Panc1 (cell line): ENCODE results near the gene OSBPL10. TPM values are rescaled to one million over a fixed set of nuclear protein-coding genes. Genes with fewer than 3 reads are reported as not detected.

Experiments
- ATAC-seq: fragments of 200-7000 bp; cut with Tn5 transposase; 2 replicates; pipeline ENCODE4 v1.9.1; 2020; ENCODE audit warnings: mild to moderate bottlenecking, moderate library complexity
- BruUV-seq: library from RNA; stranded (reverse); fragments of 400-500 nt; replicated peaks from 2 replicates; lab custom pipeline; 2021; lab: Mats Ljungman, UMichigan
- CTCF ChIA-PET: fragments of 300-600 bp; sonication (Branson Sonifier 250); formaldehyde crosslinking; loops from one replicate; lab custom pipeline; 2022; ENCODE audit warnings: antibody characterized with exemption; lab: Charles Lee
- POLR2A ChIA-PET: fragments of 300-600 bp; sonication (Branson Sonifier 250); formaldehyde crosslinking; loops from one replicate; lab custom pipeline; 2022; ENCODE audit warnings: antibody characterized with exemption; lab: Charles Lee
- DNase-seq: peaks from one replicate; pipeline ENCODE4 v3.0.0-alpha.2; 2010; ENCODE audit warnings: low read depth, low spot score
- H3K27ac ChIP-seq: 2 replicates; pipeline ENCODE4 v1.5.1; 2011; ENCODE audit warnings: mild to moderate bottlenecking, low read length, inconsistent platforms
- H3K27me3 ChIP-seq: fragments of 200-500 bp; sonication (Bioruptor generic); 2 replicates; pipeline ENCODE4 v1.6.0; 2014; ENCODE audit warnings: low read length, inconsistent platforms; ENCODE audit not compliant: control insufficient read depth, insufficient read depth
- H3K36me3 ChIP-seq: fragments of 200-500 bp; sonication (Bioruptor generic); 2 replicates; pipeline ENCODE4 v1.5.1; 2014; ENCODE audit warnings: inconsistent platforms, mild to moderate bottlenecking, low read length, moderate library complexity; ENCODE audit not compliant: control insufficient read depth, insufficient read depth
- H3K4me1 ChIP-seq: 2 replicates; pipeline ENCODE4 v1.5.1; 2011; ENCODE audit warnings: inconsistent platforms, mild to moderate bottlenecking, low read length, moderate library complexity; ENCODE audit not compliant: control insufficient read depth, insufficient read depth
- H3K4me3 ChIP-seq, 2 experiments: 2 replicates each; pipeline ENCODE4 v1.5.1; 2011 to 2012; ENCODE audit warnings: low read depth in 2 of 2, low read length in 2 of 2, mild to moderate bottlenecking in 2 of 2, inconsistent platforms in 1 of 2, moderate library complexity in 1 of 2
- H3K9me3 ChIP-seq: fragments of 200-500 bp; sonication (Bioruptor generic); 2 replicates; pipeline ENCODE4 v1.5.1; 2014; ENCODE audit warnings: low read depth, mild to moderate bottlenecking, inconsistent platforms, low read length, moderate library complexity; ENCODE audit not compliant: control insufficient read depth, insufficient read depth
- CTCF ChIP-seq: fragments of 450-650 bp; IDR thresholded peaks from 2 replicates; pipeline ENCODE4 v1.5.1; 2017; ENCODE audit warnings: mild to moderate bottlenecking
- POLR2AphosphoS5 ChIP-seq: IDR thresholded peaks from 2 replicates; pipeline ENCODE4 v1.6.1; 2012; ENCODE audit warnings: mild to moderate bottlenecking, low read depth, low read length, moderate library complexity
- SIN3A ChIP-seq: IDR thresholded peaks from 2 replicates; pipeline ENCODE4 v1.6.1; 2012; ENCODE audit warnings: low read depth, mild to moderate bottlenecking, low read length, moderate library complexity, borderline replicate concordance; ENCODE audit not compliant: insufficient read depth
- TCF7L2 ChIP-seq: IDR thresholded peaks from 2 replicates; pipeline ENCODE4 v1.6.1; 2011; ENCODE audit warnings: mild to moderate bottlenecking, low read depth, low read length, inconsistent platforms
- in situ Hi-C: cut with HindIII; loops from 2 replicates; pipeline ENCODE4 v1.10.0; 2016; ENCODE audit warnings: low sequenced_read_pairs, low pct_unique_long_range_greater_than_20kb
- intact Hi-C: fragments of 100-400 bp; cut with micrococcal nuclease; formaldehyde crosslinking; loops from one replicate; pipeline ENCODE4 v1.10.0; 2022; ENCODE audit not compliant: unreplicated experiment
- total RNA-seq: library from RNA; stranded (reverse); gene quantifications from one replicate; pipeline ENCODE4 v1.2.1, GENCODE V29; 2021; ENCODE audit not compliant: unreplicated experiment
- TF ChIP-seq, protein P1 (sequence below), 2 experiments: IDR thresholded peaks; 2 replicates each; pipeline ENCODE4 v1.6.1; 2011 to 2012; ENCODE audit warnings: low read depth in 2 of 2, control low read depth in 1 of 2, low read length in 1 of 2, mild to moderate bottlenecking in 1 of 2, moderate library complexity in 1 of 2; ENCODE audit not compliant: insufficient read depth in 1 of 2

The OSBPL10 gene
- total RNA-seq, 1 experiment from 2014 or later = 88.1 TPM

- POLR2A ChIA-PET = no interaction called here
- Histone ChIP-seq H3K9me3 (no peaks in the 10 kb centered on the region), H3K4me1 (no peaks in the 10 kb centered on the region), H3K4me3 (no peak overlapping the region), H3K36me3 (no peaks in the 10 kb centered on the region), H3K27me3 (no peaks in the 10 kb centered on the region), H3K27ac (no peak overlapping the region)
- ATAC-seq (no peak), DNase-seq (no peak)
- in situ Hi-C loops = no loop called here
- BruUV-seq = no TSS peak
- CTCF ChIA-PET = no interaction called here
- intact Hi-C loops = no loop called here
- TF ChIP-seq CTCF = no peak
- TF ChIP-seq SIN3A = no peak
- no peak for TF ChIP-seq POLR2AphosphoS5
These were observed 255.1 kb downstream of the OSBPL10 start for GRCh38 chr3:31725976-31726375.

DNA sequence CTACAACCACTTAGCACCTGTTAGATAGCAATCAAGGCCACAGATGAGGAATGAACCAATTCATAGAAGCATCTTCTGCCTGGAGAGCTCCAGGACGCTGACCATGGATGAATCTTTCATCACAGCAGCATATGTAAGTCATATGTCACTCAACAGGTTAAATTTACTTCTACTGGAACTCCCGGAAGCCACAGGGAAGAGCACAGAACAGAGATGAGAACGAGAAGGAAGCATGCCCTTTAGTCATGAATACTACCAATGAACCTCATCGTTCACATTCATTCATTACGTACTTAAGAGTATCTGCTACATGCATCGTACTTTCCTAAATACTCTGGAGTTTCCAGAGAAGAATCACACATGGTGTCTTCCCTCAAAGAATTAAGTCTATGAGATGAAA lies 255.5 kb downstream of the OSBPL10 start:
- no TSS peak for BruUV-seq
- Histone ChIP-seq H3K36me3 (no peaks in the 10 kb centered on the region), H3K9me3 (no peaks in the 10 kb centered on the region), H3K4me1 (no peaks in the 10 kb centered on the region), H3K27me3 (no peaks in the 10 kb centered on the region), H3K27ac (no peak overlapping the region), H3K4me3 (no peak overlapping the region)
- no peak for ATAC-seq
- no peak for DNase-seq
- TF ChIP-seq SIN3A = no peak
- no peak for TF ChIP-seq POLR2AphosphoS5
- TF ChIP-seq TCF7L2 = no peak
- no peak for TF ChIP-seq CTCF
- TF ChIP-seq, protein P1, sequence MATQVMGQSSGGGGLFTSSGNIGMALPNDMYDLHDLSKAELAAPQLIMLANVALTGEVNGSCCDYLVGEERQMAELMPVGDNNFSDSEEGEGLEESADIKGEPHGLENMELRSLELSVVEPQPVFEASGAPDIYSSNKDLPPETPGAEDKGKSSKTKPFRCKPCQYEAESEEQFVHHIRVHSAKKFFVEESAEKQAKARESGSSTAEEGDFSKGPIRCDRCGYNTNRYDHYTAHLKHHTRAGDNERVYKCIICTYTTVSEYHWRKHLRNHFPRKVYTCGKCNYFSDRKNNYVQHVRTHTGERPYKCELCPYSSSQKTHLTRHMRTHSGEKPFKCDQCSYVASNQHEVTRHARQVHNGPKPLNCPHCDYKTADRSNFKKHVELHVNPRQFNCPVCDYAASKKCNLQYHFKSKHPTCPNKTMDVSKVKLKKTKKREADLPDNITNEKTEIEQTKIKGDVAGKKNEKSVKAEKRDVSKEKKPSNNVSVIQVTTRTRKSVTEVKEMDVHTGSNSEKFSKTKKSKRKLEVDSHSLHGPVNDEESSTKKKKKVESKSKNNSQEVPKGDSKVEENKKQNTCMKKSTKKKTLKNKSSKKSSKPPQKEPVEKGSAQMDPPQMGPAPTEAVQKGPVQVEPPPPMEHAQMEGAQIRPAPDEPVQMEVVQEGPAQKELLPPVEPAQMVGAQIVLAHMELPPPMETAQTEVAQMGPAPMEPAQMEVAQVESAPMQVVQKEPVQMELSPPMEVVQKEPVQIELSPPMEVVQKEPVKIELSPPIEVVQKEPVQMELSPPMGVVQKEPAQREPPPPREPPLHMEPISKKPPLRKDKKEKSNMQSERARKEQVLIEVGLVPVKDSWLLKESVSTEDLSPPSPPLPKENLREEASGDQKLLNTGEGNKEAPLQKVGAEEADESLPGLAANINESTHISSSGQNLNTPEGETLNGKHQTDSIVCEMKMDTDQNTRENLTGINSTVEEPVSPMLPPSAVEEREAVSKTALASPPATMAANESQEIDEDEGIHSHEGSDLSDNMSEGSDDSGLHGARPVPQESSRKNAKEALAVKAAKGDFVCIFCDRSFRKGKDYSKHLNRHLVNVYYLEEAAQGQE (IDR thresholded peaks at IDR 0.05; ENCODE audit: insufficient read depth in 1 of 2, low read depth in 2 of 2, low read length in 1 of 2) = no peak
- in situ Hi-C loops (no loop called here), intact Hi-C loops (no loop called here)
- ChIA-PET POLR2A (no interaction called here), CTCF (no interaction called here)
